ENCODE results near the gene CLDN4. TPM values are rescaled to one million over a fixed set of nuclear protein-coding genes. Genes with fewer than 3 reads are reported as not detected.

The CLDN4 gene
- total RNA-seq, 1 donor from 2014 or later: not detected

- H3K36me3 Mint-ChIP-seq (ENCODE audit: low read depth): no peaks in the 10 kb centered on the region
- intact Hi-C loops (cut with micrococcal nuclease): no loop called here
- peaks cover 4% of the 10 kb centered on the region for H3K27me3 Mint-ChIP-seq (ENCODE audit: insufficient read depth)
Measured at GRCh38 chr7:73879977-73880681, 49.3 kb downstream of the CLDN4 start.

GRCh38 chr7:73880755-73881328 is 50.0 kb downstream of the CLDN4 start:
- no peaks in the 10 kb centered on the region for H3K36me3 Mint-ChIP-seq (ENCODE audit: low read depth)
- no peak overlapping the region for H3K4me3 Mint-ChIP-seq
- H3K27ac Mint-ChIP-seq: no peak overlapping the region
- intact Hi-C loops (cut with micrococcal nuclease): no loop called here
- H3K9me3 Mint-ChIP-seq: no peaks in the 10 kb centered on the region
- no peak for DNase-seq (ENCODE audit: low spot score)
- no peaks in the 10 kb centered on the region for H3K4me1 Mint-ChIP-seq (ENCODE audit: low read depth)
- H3K27me3 Mint-ChIP-seq (ENCODE audit: insufficient read depth): peaks cover 4% of the 10 kb centered on the region

More at GRCh38 chr7:73879977-73880681, 49.3 kb downstream of the CLDN4 start:
- Mint-ChIP-seq H3K27ac (no peak overlapping the region), H3K4me1 (ENCODE audit: low read depth) (no peaks in the 10 kb centered on the region), H3K4me3 (no peak overlapping the region), H3K9me3 (no peaks in the 10 kb centered on the region)
- no peak for DNase-seq (ENCODE audit: low spot score)

GRCh38 chr7:73881352-73882046 is 50.7 kb downstream of the CLDN4 start:
- peaks cover 4% of the 10 kb centered on the region for H3K27me3 Mint-ChIP-seq (ENCODE audit: insufficient read depth)

GRCh38 chr7:73882047-73882402 is 51.2 kb downstream of the CLDN4 start:
- Mint-ChIP-seq H3K9me3 (no peaks in the 10 kb centered on the region), H3K4me3 (no peak overlapping the region), H3K36me3 (ENCODE audit: low read depth) (no peaks in the 10 kb centered on the region), H3K27me3 (ENCODE audit: insufficient read depth) (peaks cover 4% of the 10 kb centered on the region), H3K27ac (no peak overlapping the region), H3K4me1 (ENCODE audit: low read depth) (no peaks in the 10 kb centered on the region)
- DNase-seq (ENCODE audit: low spot score): no peak
- intact Hi-C loops (cut with micrococcal nuclease): no loop called here

More at GRCh38 chr7:73881352-73882046, 50.7 kb downstream of the CLDN4 start:
- intact Hi-C loops (cut with micrococcal nuclease): no loop called here
- Mint-ChIP-seq H3K9me3 (no peaks in the 10 kb centered on the region), H3K4me1 (ENCODE audit: low read depth) (no peaks in the 10 kb centered on the region), H3K4me3 (no peak overlapping the region), H3K27ac (no peak overlapping the region), H3K36me3 (ENCODE audit: low read depth) (no peaks in the 10 kb centered on the region)
- DNase-seq (ENCODE audit: low spot score): no peak

Other genes starting within 250 kb of the CLDN4 start
- gene MLXIPL, start 206.5 kb upstream of the CLDN4 start, total RNA-seq: not detected in 2 replicates
- gene VPS37D, start 163.2 kb upstream of the CLDN4 start, total RNA-seq: 0.18 and 0.34 TPM in 2 replicates
- gene DNAJC30, start 147.5 kb upstream of the CLDN4 start, total RNA-seq: 11.2 and 11.6 TPM in 2 replicates
- gene BUD23, start 147.4 kb upstream of the CLDN4 start, total RNA-seq: 128 and 138 TPM in 2 replicates
- gene STX1A, start 111.3 kb upstream of the CLDN4 start, total RNA-seq: 24.9 and 26.7 TPM in 2 replicates
- gene ABHD11, start 92.2 kb upstream of the CLDN4 start, total RNA-seq: 18.9 and 24.3 TPM in 2 replicates
- gene CLDN3, start 60.7 kb upstream of the CLDN4 start, total RNA-seq: not detected in 2 replicates
- gene METTL27, start 11.5 kb downstream of the CLDN4 start, total RNA-seq: 1.2 and 1.8 TPM in 2 replicates
- not detected in 2 replicates for gene TMEM270, start 30.2 kb downstream of the CLDN4 start, total RNA-seq
- gene ELN, start 197.2 kb downstream of the CLDN4 start, total RNA-seq: not detected in 2 replicates